Trophoblast cell (in vitro differentiated cells and primary cell): ENCODE data around the gene TTC39C.

ENCODE experiments used
- DNase-seq, 2 donors: peaks; one replicate each; pipeline ENCODE4 v3.0.0-alpha.2; 2016
- H2AFZ ChIP-seq: 2 replicates; pipeline ENCODE4 v1.6.1; 2013; ENCODE audit warnings: low read length, moderate library complexity, mild to moderate bottlenecking; ENCODE audit not compliant: insufficient read depth, poor library complexity
- H2AK5ac ChIP-seq: 2 replicates; pipeline ENCODE4 v1.6.1; 2013; ENCODE audit warnings: mild to moderate bottlenecking, low read length
- H2BK120ac ChIP-seq: 2 replicates; pipeline ENCODE4 v1.6.1; 2013; ENCODE audit warnings: low read length, mild to moderate bottlenecking, moderate library complexity; ENCODE audit not compliant: insufficient read depth, poor library complexity
- H2BK12ac ChIP-seq: 2 replicates; pipeline ENCODE4 v1.6.1; 2013; ENCODE audit warnings: mild to moderate bottlenecking, low read length, moderate library complexity
- H2BK5ac ChIP-seq: 2 replicates; pipeline ENCODE4 v1.6.1; 2013; ENCODE audit warnings: low read length, low read depth, moderate library complexity, mild to moderate bottlenecking; ENCODE audit not compliant: poor library complexity
- H3K14ac ChIP-seq: 2 replicates; pipeline ENCODE4 v1.6.1; 2013; ENCODE audit warnings: mild to moderate bottlenecking, low read length
- H3K18ac ChIP-seq: 2 replicates; pipeline ENCODE4 v1.6.1; 2013; ENCODE audit warnings: mild to moderate bottlenecking, low read length
- H3K23ac ChIP-seq: 2 replicates; pipeline ENCODE4 v1.6.1; 2013; ENCODE audit warnings: low read length
- H3K27ac ChIP-seq: 2 replicates; pipeline ENCODE4 v1.5.1; 2013; ENCODE audit warnings: low read depth, mild to moderate bottlenecking, inconsistent platforms, low read length, moderate library complexity
- H3K27me3 ChIP-seq: 2 replicates; pipeline ENCODE4 v1.6.1; 2013; ENCODE audit warnings: inconsistent platforms, mild to moderate bottlenecking, low read length, moderate library complexity; ENCODE audit not compliant: insufficient read depth
- H3K36me3 ChIP-seq, 2 experiments: 1 replicate in 1 of 2; 2 replicates in 1 of 2; pipeline ENCODE4 v1.6.1; 2013; ENCODE audit warnings: low read length in 2 of 2, mild to moderate bottlenecking in 2 of 2, moderate library complexity in 1 of 2; ENCODE audit not compliant: insufficient read depth in 2 of 2, control insufficient read depth in 1 of 2
- H3K4ac ChIP-seq: 2 replicates; pipeline ENCODE4 v1.6.1; 2013; ENCODE audit warnings: low read depth, mild to moderate bottlenecking, low read length, moderate library complexity
- H3K4me1 ChIP-seq, 2 experiments: 1 replicate in 1 of 2; 2 replicates in 1 of 2; pipeline ENCODE4 v1.6.1; 2013; ENCODE audit warnings: low read length in 2 of 2, mild to moderate bottlenecking in 2 of 2, moderate library complexity in 1 of 2; ENCODE audit not compliant: insufficient read depth in 2 of 2, control insufficient read depth in 1 of 2
- H3K4me2 ChIP-seq: 2 replicates; pipeline ENCODE4 v1.6.1; 2013; ENCODE audit warnings: inconsistent platforms, mild to moderate bottlenecking, low read length, moderate library complexity
- H3K4me3 ChIP-seq: 2 replicates; pipeline ENCODE4 v1.5.1; 2013; ENCODE audit warnings: mild to moderate bottlenecking, low read depth, low read length, inconsistent platforms
- H3K79me1 ChIP-seq: one replicate; pipeline ENCODE4 v1.6.1; 2013; ENCODE audit warnings: low read length
- H3K79me2 ChIP-seq: 2 replicates; pipeline ENCODE4 v1.6.1; 2013; ENCODE audit warnings: low read length, mild to moderate bottlenecking; ENCODE audit not compliant: control insufficient read depth, insufficient read depth, poor library complexity
- H3K9ac ChIP-seq: 2 replicates; pipeline ENCODE4 v1.6.1; 2013; ENCODE audit warnings: mild to moderate bottlenecking, low read length
- H3K9me3 ChIP-seq: 2 replicates; pipeline ENCODE4 v1.6.1; 2013; ENCODE audit warnings: low read depth, mild to moderate bottlenecking, control low read depth, inconsistent platforms, low read length; ENCODE audit not compliant: insufficient read depth
- H4K12ac ChIP-seq: 2 replicates; pipeline ENCODE4 v1.6.1; 2013; ENCODE audit warnings: low read depth, mild to moderate bottlenecking, low read length, moderate library complexity
- H4K8ac ChIP-seq: 2 replicates; pipeline ENCODE4 v1.6.1; 2013; ENCODE audit warnings: low read depth, mild to moderate bottlenecking, low read length, moderate library complexity
- H4K91ac ChIP-seq: one replicate; pipeline ENCODE4 v1.6.1; 2013; ENCODE audit warnings: low read depth, mild to moderate bottlenecking, low read length, moderate library complexity
- WGBS: extraction: QIAGEN DNeasy Blood & Tissue Kit; methylation state at CpG from one replicate; pipeline ENCODE4 v1.1.7; 2013; ENCODE audit warnings: missing lambda C conversion rate; ENCODE audit not compliant: insufficient read length, insufficient coverage; ENCODE audit errors: extremely low coverage; 5-methylcytosine and 5-hydroxymethylcytosine counted together

TTC39C gene

GRCh38 chr18:24161304-24161703, 146.8 kb downstream of the TTC39C start:
- Histone ChIP-seq H3K27me3 (no peaks in the 10 kb centered on the region), H2AFZ (no peak overlapping the region), H2AK5ac (no peak overlapping the region), H2BK120ac (no peak overlapping the region), H3K9me3 (no peaks in the 10 kb centered on the region), H3K79me1 (no peaks in the 10 kb centered on the region), H2BK12ac (no peak overlapping the region), H3K79me2 (no peaks in the 10 kb centered on the region), H3K18ac (no peak overlapping the region), H3K9ac (no peak overlapping the region), H3K27ac (no peak overlapping the region), H4K8ac (no peak overlapping the region), H3K23ac (no peak overlapping the region), H3K4me1 (peaks cover 2 to 4% of the 10 kb centered on the region in 2 experiments), H3K4me3 (no peak overlapping the region), H3K4me2 (no peak overlapping the region), H2BK5ac (no peak overlapping the region), H3K36me3 (peaks cover 2 to 13% of the 10 kb centered on the region in 2 experiments), H4K91ac (no peak overlapping the region), H4K12ac (no peak overlapping the region), H3K4ac (no peak overlapping the region), H3K14ac (no peak overlapping the region)
- DNase-seq: no peak
- WGBS: no CpG with 5 or more reads among the region's 2 CpGs

GRCh38 chr18:24168496-24168895, 153.9 kb downstream of the TTC39C start:
- H4K12ac ChIP-seq: no peak overlapping the region
- peaks cover 2% of the 10 kb centered on the region for H3K79me2 ChIP-seq
- H2BK120ac ChIP-seq: no peak overlapping the region
- peak; percentile 91 to 96 for DNase-seq
- no peak overlapping the region for H3K4ac ChIP-seq
- no peaks in the 10 kb centered on the region for H3K9me3 ChIP-seq
- peak overlapping the region; percentile 21 for H3K27ac ChIP-seq
- H2BK5ac ChIP-seq: no peak overlapping the region
- H3K4me1 ChIP-seq: peaks cover 15 to 18% of the 10 kb centered on the region in 2 experiments
- no peak overlapping the region for H3K14ac ChIP-seq
- peak overlapping the region; percentile 21 for H3K4me2 ChIP-seq
- H3K79me1 ChIP-seq: peaks cover 6% of the 10 kb centered on the region
- H3K23ac ChIP-seq: no peak overlapping the region
- no peak overlapping the region for H2AK5ac ChIP-seq
- no peak overlapping the region for H4K91ac ChIP-seq
- H3K27me3 ChIP-seq: no peaks in the 10 kb centered on the region
- H4K8ac ChIP-seq: no peak overlapping the region
- H3K18ac ChIP-seq: no peak overlapping the region
- H2BK12ac ChIP-seq: no peak overlapping the region
- no peak overlapping the region for H3K9ac ChIP-seq
- no CpG with 5 or more reads among the region's 7 CpGs for WGBS
- H3K36me3 ChIP-seq: peaks cover 2 to 4% of the 10 kb centered on the region in 2 experiments
- no peak overlapping the region for H2AFZ ChIP-seq
- no peak overlapping the region for H3K4me3 ChIP-seq

- Histone ChIP-seq H2BK5ac (no peak overlapping the region), H3K23ac (no peak overlapping the region), H2BK120ac (no peak overlapping the region), H4K91ac (no peak overlapping the region), H3K4ac (no peak overlapping the region), H3K18ac (no peak overlapping the region), H3K4me1 (peaks cover 13% of the 10 kb centered on the region in 2 experiments), H4K8ac (no peak overlapping the region), H3K14ac (no peak overlapping the region), H3K79me2 (peaks cover 2% of the 10 kb centered on the region), H3K4me3 (no peak overlapping the region), H3K27ac (no peak overlapping the region), H3K9ac (no peak overlapping the region), H3K27me3 (no peaks in the 10 kb centered on the region), H3K4me2 (no peak overlapping the region), H2BK12ac (no peak overlapping the region), H4K12ac (no peak overlapping the region), H3K9me3 (no peaks in the 10 kb centered on the region), H3K79me1 (peaks cover 6% of the 10 kb centered on the region), H2AFZ (no peak overlapping the region), H3K36me3 (peaks cover 2 to 4% of the 10 kb centered on the region in 2 experiments), H2AK5ac (no peak overlapping the region)
- no peak for DNase-seq
- WGBS: no CpG with 5 or more reads among the region's 8 CpGs
Observed at GRCh38 chr18:24170360-24170759, 155.8 kb downstream of the TTC39C start.

- Histone ChIP-seq H3K4me3 (no peak overlapping the region), H2BK12ac (no peak overlapping the region), H4K91ac (no peak overlapping the region), H3K18ac (no peak overlapping the region), H4K8ac (no peak overlapping the region), H2AK5ac (no peak overlapping the region), H2BK120ac (no peak overlapping the region), H3K36me3 (no peaks in the 10 kb centered on the region), H2AFZ (no peak overlapping the region), H3K4me2 (no peak overlapping the region), H3K27ac (no peak overlapping the region), H3K9me3 (no peaks in the 10 kb centered on the region), H3K9ac (no peak overlapping the region), H3K14ac (no peak overlapping the region), H3K27me3 (no peaks in the 10 kb centered on the region), H4K12ac (no peak overlapping the region), H3K23ac (no peak overlapping the region), H3K4me1 (peaks cover 6 to 7% of the 10 kb centered on the region in 2 experiments), H2BK5ac (no peak overlapping the region), H3K79me2 (peaks cover 2% of the 10 kb centered on the region), H3K79me1 (peaks cover 4% of the 10 kb centered on the region), H3K4ac (no peak overlapping the region)
- peak; percentile 19 to 67 for DNase-seq
- no CpG with 5 or more reads among the region's 3 CpGs for WGBS
Observed at GRCh38 chr18:24173997-24174396, 159.4 kb downstream of the TTC39C start.
